NOMO-1 treated with dmso at 0.1 percent for 144 hours (cell line): ENCODE data around the gene CRIM1.

Source experiments
- DNase-seq: peaks from one replicate; lab custom pipeline; 2025; ENCODE audit not compliant: unreplicated experiment; lab: John Stamatoyannopoulos, UW

Gene CRIM1

DNA sequence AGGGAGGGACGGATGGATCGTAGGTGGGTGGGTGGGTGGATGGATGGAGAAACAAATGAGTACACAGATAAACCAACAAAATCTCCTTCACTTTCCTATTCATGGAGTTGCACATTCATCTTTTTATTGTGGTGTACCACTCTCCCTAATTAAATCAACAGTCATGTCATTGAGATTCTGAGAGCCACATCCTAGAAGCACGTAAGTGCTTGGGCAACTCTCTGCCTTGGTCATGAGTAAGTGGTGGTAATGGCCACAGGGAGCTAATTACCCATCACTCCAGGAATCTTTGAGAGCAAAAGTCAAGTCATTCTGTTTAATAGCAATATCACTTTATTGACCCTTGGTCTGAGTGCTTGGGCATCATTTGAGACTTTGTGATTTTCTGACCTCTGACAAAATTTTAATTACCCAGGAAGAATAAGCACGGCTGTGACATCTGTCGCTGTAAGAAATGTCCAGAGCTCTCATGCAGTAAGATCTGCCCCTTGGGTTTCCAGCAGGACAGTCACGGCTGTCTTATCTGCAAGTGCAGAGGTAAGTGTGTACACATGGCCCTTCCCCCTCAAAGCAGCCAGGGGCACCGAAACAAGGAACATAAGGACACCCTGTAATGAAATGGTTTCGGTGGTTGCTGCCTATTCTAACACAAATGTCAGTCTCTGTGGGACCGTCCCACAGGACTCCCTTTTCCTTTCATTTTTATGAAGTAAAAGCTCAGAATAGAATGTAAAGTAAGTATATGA is 156.5 kb downstream of the CRIM1 start:
- DNase-seq: no peak

DNA sequence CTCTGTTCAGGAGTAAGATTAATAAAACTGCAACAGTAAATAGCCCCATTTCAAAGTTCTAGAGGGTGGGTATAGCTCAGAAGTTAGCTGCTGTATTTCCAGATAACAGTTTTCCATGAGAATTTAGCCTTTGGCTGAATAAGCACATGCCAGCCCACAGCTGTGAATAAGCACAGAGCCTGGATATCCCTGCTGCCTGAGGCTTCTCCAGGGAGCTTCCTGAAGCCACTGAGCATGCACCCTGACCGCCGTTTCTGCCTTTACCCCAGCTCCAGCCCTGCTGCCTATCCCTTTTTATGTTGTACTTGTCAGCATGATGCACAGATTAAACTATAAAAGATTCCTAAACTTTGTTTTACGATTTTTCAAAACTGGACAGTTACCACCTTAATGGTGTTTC is 157.1 kb downstream of the CRIM1 start:
- no peak for DNase-seq

DNA sequence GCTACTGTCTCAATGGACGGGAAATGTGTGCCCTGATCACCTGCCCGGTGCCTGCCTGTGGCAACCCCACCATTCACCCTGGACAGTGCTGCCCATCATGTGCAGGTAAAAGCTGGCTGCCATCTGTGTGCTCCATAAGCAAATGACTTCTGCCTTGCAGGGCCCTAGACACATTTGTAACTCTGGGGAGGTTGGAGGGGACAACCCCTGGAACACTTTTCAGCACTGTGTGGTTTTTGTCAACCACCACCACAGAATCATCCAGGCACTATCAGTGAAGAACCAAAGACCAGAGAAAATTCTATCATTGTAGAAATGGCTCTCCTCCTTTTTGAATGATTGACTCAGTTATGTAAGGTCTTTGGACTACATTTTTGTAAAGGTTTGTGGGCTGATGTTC is 158.1 kb downstream of the CRIM1 start:
- no peak for DNase-seq

DNA sequence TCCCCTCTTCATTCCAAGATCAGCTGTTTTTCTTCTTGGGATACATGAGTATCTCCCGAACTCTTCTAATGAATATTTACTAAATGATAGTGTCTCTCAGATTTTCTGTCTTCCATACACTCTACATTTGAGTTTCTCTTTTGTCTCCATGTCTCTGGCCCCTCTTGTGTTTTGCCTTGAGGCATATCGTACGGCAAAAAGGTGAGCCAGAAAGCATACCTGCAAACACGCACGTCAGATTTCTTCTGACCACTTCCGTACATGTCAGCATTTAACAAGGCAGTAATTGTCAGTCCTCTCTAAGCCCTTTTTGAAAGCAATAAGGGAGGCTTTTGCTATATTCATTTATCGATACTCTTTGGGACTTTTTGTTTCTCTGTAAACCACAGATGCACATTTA is 160.0 kb downstream of the CRIM1 start:
- no peak for DNase-seq

DNA sequence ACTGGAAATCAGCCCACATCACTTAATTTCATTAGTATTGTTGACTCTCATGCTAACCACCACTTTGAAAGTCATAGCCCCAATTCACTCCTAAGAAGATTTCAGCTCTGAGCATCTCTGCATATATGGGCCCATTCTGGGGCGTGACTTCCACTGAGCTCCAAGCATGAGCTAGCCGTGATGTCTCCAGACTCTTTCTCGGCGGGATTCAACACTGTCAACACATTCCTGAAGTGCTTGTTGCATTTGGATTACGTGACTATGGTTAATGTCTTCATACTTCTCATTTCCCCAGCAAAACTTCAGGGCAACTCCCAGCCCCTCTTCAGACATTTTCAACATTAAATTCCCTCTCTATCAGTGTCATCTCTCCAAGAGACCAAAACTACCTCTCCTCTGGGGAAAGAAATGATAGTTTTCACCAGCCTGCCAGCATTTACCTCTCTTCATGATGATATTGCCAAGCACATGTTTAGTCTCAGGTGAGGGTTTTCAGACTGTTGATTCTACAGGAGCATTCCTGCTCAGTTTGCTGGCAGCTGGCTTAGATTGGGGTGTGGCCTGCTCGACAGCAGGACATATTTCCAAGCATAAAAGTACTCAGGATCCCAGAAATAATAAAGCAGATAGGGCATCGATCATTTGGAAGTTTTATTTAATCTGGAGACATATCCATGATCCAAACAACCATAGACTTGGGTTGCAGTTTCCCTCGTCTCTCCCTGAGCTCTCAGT is 160.7 kb downstream of the CRIM1 start:
- DNase-seq: no peak

DNA sequence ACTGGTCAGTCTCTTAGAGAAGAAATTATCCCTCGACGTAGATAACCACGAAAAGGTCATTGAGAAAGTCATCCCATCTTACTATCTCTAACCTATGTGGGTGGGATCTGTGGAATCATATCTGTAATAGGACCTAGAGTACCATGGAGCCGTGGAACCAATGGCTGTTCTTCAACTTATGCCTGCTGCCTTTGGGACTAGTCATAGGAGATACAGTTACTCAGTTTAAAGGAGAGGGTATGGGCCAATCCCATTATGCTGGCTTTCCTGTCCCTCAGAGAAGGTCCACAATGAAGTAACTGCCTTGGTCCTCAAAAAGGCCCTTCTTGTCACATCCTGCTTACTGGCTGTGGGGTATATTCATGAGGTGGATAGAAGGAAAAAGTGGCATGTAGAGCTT is 164.9 kb downstream of the CRIM1 start:
- DNase-seq: no peak

DNA sequence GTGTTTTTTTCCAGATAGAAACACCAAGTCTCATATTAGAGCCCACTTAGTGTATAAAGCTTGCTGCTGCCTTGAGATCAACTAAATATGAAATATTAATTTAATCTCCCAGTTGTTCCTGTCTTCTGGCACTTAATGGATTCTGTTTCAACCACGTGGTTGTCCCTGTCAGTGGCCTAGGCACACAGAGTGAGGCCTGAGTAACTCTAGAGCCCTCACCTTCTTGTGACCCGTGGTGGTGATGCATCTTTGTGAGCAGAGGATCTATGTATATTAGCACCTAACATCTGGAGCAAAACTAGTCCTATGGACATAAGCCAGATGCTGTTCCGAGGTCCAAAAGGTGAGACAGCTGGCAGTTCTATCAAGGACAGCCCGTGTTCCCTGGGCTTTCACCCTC is 167.6 kb downstream of the CRIM1 start:
- DNase-seq: no peak

DNA sequence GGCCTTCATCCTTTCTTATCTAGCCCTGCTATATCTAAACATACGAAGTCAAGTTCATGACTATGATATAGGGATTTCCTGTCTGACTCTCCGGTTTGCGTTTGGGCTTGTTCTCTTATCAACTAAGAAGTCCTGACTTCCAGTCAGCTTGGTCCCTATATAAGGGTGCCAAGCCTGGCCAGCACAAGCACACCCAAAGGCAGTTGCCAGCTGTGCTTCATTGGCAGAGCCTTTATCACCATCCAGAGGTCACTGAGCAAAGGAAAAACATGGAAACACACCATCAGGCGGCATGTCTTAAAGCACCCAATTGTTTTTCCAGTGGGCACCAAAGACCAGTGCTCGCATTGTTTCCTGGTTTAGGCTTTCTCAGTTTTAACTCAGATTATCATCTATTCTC is 169.7 kb downstream of the CRIM1 start:
- no peak for DNase-seq

DNA sequence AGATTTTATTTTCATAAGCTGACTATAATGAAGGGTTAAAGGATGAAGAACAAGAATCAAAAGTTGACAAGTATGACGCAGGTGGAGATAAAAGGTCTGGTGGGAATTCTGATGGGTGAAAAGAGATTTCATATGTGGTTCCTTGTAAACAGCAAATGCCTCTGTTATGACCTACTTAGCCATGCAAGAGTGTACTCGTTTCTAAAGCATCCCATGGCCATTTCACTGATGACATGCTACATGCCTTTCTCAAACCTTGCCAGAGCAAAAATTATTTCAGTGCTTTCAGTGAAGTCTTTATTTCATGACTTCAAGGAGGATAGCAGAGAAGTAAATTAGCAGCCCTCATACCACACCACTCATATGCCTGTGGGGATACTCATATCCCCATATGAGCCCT is 170.6 kb downstream of the CRIM1 start:
- DNase-seq: no peak

DNA sequence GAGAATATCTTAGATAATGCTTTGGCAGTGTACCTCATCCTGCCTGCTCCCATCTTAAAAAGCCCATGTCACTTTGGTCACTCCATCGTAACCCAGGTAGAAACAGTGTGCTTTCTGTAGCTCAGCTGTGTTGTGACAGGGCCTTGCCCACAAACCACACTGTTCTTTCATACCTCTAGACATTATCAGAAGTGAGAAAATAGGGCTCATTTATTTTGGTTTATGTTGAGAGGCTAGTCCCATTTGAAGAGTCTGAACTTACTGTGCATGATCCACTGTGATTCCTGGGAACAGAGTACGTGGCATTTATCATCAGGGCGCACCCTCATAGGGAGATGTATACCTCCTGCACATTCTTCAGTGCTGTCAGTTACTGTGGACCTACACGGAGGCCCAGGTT is 172.7 kb downstream of the CRIM1 start:
- DNase-seq: no peak

DNA sequence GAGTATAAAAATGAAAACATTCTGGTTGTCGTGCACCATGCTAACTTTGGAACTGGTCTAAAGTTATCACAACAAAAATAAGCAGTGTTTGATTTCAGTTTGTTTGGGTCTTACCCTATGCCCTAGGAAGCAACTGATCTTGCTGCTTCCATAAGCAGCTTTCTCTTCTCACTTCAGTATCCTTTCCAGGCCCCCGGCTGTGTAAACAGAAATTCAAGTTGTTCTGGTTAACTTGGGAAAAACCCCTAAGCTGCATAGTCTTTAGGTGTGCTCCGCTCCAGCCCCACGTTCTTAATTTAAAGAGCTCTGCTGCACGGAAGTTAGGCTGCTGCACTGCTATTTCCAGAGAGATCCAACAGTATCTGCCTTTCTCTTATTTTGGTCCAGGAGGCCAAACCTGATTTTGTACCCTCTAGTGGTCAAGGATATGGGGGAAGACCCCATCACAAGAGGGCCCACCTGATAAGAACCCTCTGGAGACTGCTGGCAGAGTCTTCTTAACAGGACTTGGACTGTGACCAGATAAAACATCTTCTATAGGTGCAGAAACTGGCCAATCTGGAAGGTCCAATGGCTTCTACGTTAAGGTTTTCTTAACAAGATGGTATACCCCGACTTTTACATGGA is 173.3 kb downstream of the CRIM1 start:
- DNase-seq: no peak

DNA sequence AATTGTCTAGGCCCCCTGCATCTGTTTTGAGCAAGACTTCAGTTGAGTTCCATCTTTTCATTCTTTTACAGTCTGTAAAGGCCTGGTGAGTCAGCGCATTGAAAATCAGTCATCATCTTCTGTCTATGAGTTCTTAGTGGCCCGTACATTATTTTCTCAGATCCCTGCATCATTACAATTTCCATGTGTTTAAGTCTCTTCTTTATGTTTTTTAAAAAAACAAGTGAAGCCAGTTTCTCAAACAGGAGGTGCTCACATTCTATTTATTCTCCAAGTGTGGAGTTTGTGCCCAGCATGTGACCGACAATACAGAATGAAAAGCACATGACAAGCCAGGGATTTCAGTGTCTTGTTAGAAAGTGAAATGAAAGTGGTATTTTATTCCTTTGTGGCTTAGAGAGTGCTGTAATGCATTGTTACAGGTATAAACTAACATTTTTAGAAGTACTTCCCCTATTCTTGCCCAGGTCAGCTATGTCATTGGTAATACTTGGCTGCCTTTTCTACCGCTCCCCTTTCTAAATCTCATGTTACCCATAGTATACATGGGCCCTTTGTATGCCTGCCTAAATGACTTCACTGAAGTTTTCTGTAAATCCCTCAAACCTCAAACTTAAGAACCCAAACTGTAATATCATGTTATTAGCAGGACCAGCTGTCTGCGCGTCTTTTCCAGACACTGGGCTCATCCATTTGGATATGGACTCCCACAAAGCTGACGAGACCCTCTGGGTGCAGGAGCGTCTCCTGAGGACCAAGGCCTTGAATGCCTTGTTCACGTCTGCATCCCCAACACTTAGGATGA is 174.8 kb downstream of the CRIM1 start:
- no peak for DNase-seq

DNA sequence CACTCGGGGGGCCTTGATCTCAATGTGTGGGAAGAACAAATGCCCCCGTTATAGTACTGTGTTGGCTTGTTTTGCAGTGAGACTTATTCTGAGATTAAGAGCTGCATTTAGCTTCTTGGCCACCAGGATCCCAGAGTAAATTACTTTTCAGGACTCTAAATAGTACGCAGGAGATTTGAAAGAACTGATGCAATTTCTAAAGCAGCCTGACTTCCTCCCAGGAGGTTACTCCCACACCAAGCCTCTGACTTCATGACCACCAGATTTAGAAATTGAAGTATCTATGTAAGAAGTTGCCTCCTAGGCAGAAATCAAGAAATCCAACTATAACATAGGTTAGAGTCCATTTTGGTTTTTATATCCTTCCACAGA is 175.4 kb downstream of the CRIM1 start:
- DNase-seq: peak; percentile 8

DNA sequence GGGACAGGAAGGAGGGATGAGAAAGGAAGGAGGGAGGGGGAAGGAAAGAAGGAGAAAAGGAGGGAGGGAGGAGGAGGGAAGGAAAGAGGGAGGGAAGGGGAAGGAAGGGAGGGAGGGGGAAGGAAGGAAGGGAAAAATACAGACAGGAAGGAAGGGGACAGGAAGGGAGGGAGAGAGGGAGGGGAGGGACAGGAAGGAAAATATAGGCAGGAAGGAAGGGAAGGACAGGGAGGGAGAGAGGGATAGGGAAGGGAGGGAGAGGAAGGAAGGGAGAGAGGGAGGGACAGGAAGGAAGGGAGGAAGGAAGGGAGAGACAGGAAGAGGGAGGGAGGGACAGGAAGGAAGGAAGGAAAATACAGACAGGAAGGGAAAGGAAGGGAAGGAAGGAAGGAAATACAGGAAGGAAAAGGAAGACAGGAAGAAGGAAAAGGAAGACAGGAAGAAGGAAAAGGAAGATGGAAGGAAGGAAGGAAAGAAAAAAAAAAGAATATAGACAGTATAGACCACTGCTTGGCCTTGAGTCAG is 178.8 kb downstream of the CRIM1 start:
- DNase-seq: no peak

DNA sequence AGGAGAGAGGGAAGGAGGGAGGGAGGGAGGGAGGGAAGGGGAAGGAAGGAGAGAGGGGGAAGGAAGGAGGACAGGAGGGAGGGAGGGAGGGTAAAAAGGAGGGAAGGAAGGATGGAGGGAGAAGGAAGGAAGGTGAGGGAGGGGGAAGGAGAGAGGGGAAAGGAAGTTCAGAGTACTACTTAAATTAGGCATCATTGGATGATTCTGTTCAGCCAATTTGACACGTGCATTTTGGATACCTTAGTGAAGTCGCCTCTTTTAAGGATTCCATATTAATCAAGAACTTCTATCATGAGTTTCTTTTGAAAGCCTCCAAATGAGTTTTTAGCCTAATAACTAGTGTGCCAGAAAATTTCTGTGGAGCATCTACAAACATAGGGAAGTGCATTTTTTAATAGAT is 179.5 kb downstream of the CRIM1 start:
- DNase-seq: no peak

DNA sequence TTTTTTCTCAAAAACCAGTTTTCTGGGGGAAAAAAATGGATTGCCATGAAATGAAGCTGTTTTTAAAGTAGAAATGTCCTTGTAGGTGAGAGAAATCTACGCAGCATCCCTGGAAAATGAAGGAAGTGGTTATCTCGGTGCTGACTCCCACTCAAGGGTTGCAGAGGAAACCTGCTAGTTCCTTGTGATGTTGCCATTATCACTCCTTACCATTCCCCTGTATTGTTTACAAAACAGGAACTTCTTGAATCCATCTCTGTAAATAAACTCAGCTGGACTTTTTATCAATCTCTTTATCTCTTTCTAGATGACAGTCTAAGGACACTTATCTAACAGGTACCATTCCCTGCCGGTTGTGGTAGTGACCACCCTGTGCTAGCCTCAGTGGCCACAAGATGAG is 181.2 kb downstream of the CRIM1 start:
- DNase-seq: no peak

DNA sequence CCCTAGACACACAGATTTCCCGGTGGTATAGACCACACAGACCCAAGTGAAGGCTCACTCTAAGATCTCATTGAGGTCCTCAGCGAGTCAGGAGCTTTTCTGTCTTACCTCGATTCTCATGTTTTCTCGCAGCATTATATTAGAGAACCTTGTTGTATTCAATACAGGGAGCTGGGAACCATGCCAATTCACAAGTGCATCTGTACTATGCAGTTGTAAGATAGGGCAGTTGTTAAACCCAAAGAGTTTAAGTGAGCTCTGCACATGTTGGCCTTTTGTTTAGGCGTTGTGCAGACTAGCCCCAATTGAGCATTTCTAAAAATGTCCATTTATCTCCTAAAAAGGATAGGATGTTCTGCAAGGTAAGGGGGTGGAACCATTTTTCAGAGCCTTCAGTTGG is 182.8 kb downstream of the CRIM1 start:
- DNase-seq: no peak

DNA sequence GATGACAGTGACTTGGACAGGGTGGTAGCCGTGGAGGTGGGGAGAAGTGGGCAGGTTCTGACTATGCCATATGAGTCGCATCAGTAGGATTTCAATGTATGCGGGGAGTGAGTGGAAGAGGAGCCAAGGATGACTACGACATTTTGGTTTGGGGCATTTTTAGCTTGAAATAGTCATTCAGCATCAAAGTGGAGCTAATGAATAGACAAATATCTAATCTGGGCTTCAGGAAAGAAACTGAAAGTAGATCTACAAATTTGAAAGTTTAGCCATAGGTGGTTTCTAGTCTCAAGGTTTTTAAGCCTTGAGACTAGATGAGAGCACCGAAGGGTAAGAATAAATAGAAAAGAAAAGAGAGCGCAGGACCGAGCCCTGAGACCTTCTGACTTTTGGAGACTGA is 184.1 kb downstream of the CRIM1 start:
- DNase-seq: no peak

DNA sequence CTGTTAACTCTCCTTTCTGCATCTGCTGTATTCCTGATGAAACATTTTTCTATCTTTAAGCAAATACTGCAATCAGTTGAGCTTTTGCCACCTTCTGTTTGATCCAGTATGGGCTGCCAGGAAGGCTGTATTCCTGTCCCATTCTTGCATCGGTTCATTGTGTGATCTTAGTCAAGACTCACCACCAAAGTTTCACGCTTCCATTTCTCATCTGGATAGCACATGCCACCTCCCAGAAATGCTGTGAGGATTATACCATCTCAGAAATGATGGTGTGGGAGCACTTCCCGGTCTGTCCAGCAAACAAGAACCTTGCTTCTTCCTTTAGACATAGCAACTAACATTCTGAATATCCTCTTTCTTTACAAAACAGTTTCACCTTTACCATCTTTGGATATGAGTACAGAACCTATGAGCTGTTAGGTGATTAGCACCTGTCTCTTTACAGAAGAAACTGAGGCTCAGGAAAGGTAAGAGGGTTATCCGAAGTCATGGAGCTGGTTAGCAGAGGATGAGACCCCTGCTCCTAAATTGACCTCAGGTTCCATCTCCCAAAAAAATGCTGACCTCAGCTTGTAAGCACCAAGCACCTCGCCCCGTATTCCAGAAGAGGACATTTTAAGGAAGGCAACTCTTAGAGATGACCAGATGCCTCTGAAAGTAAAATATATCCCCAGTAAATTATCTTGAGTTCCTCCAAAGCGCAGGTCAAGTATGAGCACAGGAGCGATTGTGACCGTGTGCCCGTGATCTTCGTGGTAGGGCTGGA is 185.6 kb downstream of the CRIM1 start:
- DNase-seq: no peak

DNA sequence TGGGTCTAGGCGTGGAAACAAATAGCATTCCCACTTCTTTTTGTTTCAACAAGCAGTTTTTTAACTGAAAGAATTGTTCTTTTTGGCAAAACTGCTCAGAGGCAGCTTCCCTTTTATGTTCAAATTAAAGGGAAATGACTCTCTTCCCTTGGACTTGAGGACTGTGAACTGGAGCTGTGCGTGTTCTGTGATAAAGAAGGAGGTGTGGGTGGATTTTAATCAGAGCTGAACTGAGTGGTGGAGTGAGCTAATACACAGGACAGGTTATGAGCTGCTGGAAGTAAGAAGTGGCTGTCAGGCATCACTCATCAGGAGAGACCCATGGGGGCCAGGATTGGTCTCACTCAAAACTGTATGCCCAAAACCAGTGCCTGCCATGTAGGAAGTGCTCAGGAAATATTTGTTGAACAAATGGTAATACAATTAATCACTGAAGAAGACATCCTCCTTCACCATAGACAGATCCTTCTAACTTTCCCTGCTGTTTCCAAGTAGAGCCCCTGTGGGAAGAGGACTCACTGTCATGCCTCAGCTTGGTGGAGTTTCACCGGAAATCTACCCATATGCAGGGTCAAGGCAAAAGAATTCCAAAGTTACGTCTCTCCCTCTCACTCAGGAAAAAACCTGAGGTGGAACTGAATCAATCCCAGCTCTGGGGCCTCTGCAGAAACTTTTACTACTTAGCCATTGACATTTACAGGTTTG is 186.5 kb downstream of the CRIM1 start:
- DNase-seq: no peak
